Epithelial cell of prostate (primary cell): ENCODE measurements around the gene CCDC149.

Experiments
- DNase-seq: peaks from one replicate; pipeline ENCODE4 v3.0.0-alpha.2; 2011; ENCODE audit warnings: low read depth, low spot score
- H3K27ac ChIP-seq: fragments of 450-650 bp; 2 replicates; pipeline ENCODE4 v1.5.1; 2017; ENCODE audit warnings: mild to moderate bottlenecking

Gene CCDC149

GRCh38 chr4:24885342-24885741 is 27.5 kb downstream of the CCDC149 start:
- DNase-seq = no peak
- no peak overlapping the region for H3K27ac ChIP-seq

- DNase-seq = no peak
- no peak overlapping the region for H3K27ac ChIP-seq
Observed at GRCh38 chr4:24884902-24885301, 27.9 kb downstream of the CCDC149 start.

- no peak overlapping the region for H3K27ac ChIP-seq
- DNase-seq = no peak
Observed at GRCh38 chr4:24881508-24882196, 31.2 kb downstream of the CCDC149 start.

GRCh38 chr4:24880186-24880585 is 32.7 kb downstream of the CCDC149 start:
- no peak overlapping the region for H3K27ac ChIP-seq
- DNase-seq = no peak

GRCh38 chr4:24878636-24879016 is 34.2 kb downstream of the CCDC149 start:
- DNase-seq = no peak
- H3K27ac ChIP-seq = no peak overlapping the region

- no peak overlapping the region for H3K27ac ChIP-seq
- DNase-seq = no peak
Observed at GRCh38 chr4:24877868-24878635, 34.8 kb downstream of the CCDC149 start.

- no peak overlapping the region for H3K27ac ChIP-seq
- no peak for DNase-seq
Observed at GRCh38 chr4:24876431-24876830, 36.4 kb downstream of the CCDC149 start.

- no peak for DNase-seq
- no peak overlapping the region for H3K27ac ChIP-seq
Observed at GRCh38 chr4:24872720-24873119, 40.1 kb downstream of the CCDC149 start.

GRCh38 chr4:24871210-24871609 is 41.6 kb downstream of the CCDC149 start:
- no peak for DNase-seq
- H3K27ac ChIP-seq = no peak overlapping the region

GRCh38 chr4:24867766-24868296 is 45.0 kb downstream of the CCDC149 start:
- H3K27ac ChIP-seq = no peak overlapping the region
- no peak for DNase-seq

- no peak for DNase-seq
- H3K27ac ChIP-seq = no peak overlapping the region
Observed at GRCh38 chr4:24867251-24867650, 45.6 kb downstream of the CCDC149 start.

- no peak overlapping the region for H3K27ac ChIP-seq
- no peak for DNase-seq
Observed at GRCh38 chr4:24865401-24865800, 47.4 kb downstream of the CCDC149 start.

- no peak overlapping the region for H3K27ac ChIP-seq
- no peak for DNase-seq
Observed at GRCh38 chr4:24863799-24864198, 49.0 kb downstream of the CCDC149 start.

GRCh38 chr4:24862073-24862751 is 50.6 kb downstream of the CCDC149 start:
- no peak for DNase-seq

GRCh38 chr4:24858550-24858949 is 54.3 kb downstream of the CCDC149 start:
- no peak for DNase-seq
- no peak overlapping the region for H3K27ac ChIP-seq

More at GRCh38 chr4:24862073-24862751, 50.6 kb downstream of the CCDC149 start:
- H3K27ac ChIP-seq = no peak overlapping the region

GRCh38 chr4:24858026-24858425 is 54.8 kb downstream of the CCDC149 start:
- no peak overlapping the region for H3K27ac ChIP-seq
- no peak for DNase-seq

- no peak overlapping the region for H3K27ac ChIP-seq
- no peak for DNase-seq
Observed at GRCh38 chr4:24856586-24856985, 56.3 kb downstream of the CCDC149 start.

- DNase-seq = no peak
- no peak overlapping the region for H3K27ac ChIP-seq
Observed at GRCh38 chr4:24855741-24856140, 57.1 kb downstream of the CCDC149 start.

GRCh38 chr4:24853142-24853541 is 59.7 kb downstream of the CCDC149 start:
- no peak for DNase-seq
- no peak overlapping the region for H3K27ac ChIP-seq

GRCh38 chr4:24850674-24851073 is 62.2 kb downstream of the CCDC149 start:
- no peak overlapping the region for H3K27ac ChIP-seq
- no peak for DNase-seq

GRCh38 chr4:24849756-24850155 is 63.1 kb downstream of the CCDC149 start:
- DNase-seq = no peak
- no peak overlapping the region for H3K27ac ChIP-seq
